T-helper 17 cell (primary cell): ENCODE results near the gene GTF3C1. TPM values are rescaled to one million over a fixed set of nuclear protein-coding genes. Genes with fewer than 3 reads are reported as not detected.

Source experiments
- ATAC-seq: fragments of 150-1000 bp; cut with Tn5 transposase; 2 replicates; pipeline ENCODE4 v1.10.0; 2021; ENCODE audit warnings: mild to moderate bottlenecking, moderate library complexity
- DNase-seq, 3 donors: peaks; one replicate each; pipeline versions ENCODE4 v3.0.0 to v3.0.0-alpha.2; 2020 to 2021
- H3K9me3 ChIP-seq: one replicate; pipeline ENCODE4 v1.7.0; 2013; ENCODE audit warnings: low read length, mild to moderate bottlenecking; ENCODE audit not compliant: control insufficient read depth, poor library complexity, severe bottlenecking
- H3K27ac Mint-ChIP-seq: one replicate; pipeline ENCODE4 v1.8.0; 2022; ENCODE audit warnings: mild to moderate bottlenecking, moderate library complexity, mixed read lengths
- H3K27me3 Mint-ChIP-seq: one replicate; pipeline ENCODE4 v1.8.0; 2022; ENCODE audit warnings: mixed read lengths
- H3K36me3 Mint-ChIP-seq: one replicate; pipeline ENCODE4 v1.8.0; 2022; ENCODE audit warnings: low read depth, mixed read lengths
- H3K4me1 Mint-ChIP-seq: one replicate; pipeline ENCODE4 v1.8.0; 2022; ENCODE audit warnings: mild to moderate bottlenecking, mixed read lengths
- H3K4me3 Mint-ChIP-seq: one replicate; pipeline ENCODE4 v1.8.0; 2022; ENCODE audit warnings: mild to moderate bottlenecking, moderate library complexity, mixed read lengths
- total RNA-seq, 4 donors: library from RNA in 2 of 4; stranded (reverse) in 2 of 4; gene quantifications; one replicate each; pipeline ENCODE4 v1.2.3 and lab custom pipeline; 2022 to 2026

GTF3C1 gene
- total RNA-seq, 2 donors from 2014 or later, result 55.3 to 55.6 TPM

GRCh38 chr16:27526180-27526579, 23.5 kb downstream of the GTF3C1 start:
- DNase-seq (no peak), ATAC-seq (no peak)
- H3K9me3 ChIP-seq, result no peaks in the 10 kb centered on the region
- Mint-ChIP-seq H3K36me3 (peaks cover 30% of the 10 kb centered on the region), H3K4me3 (no peak overlapping the region), H3K27me3 (no peaks in the 10 kb centered on the region), H3K4me1 (peaks cover 14% of the 10 kb centered on the region), H3K27ac (no peak overlapping the region)

- no peaks in the 10 kb centered on the region for H3K9me3 ChIP-seq
- Mint-ChIP-seq H3K4me1 (peaks cover 14% of the 10 kb centered on the region), H3K4me3 (peak overlapping the region; percentile 45), H3K27ac (peak overlapping the region; percentile 43), H3K27me3 (no peaks in the 10 kb centered on the region), H3K36me3 (peaks cover 23% of the 10 kb centered on the region)
- ATAC-seq (no peak), DNase-seq (no peak)
Measured at GRCh38 chr16:27522173-27522707, 27.5 kb downstream of the GTF3C1 start.

- peaks cover 12% of the 10 kb centered on the region for H3K4me1 Mint-ChIP-seq
Measured at GRCh38 chr16:27520982-27521673, 28.6 kb downstream of the GTF3C1 start.

GRCh38 chr16:27518226-27518625, 31.5 kb downstream of the GTF3C1 start:
- ATAC-seq, result no peak
- H3K9me3 ChIP-seq, result no peaks in the 10 kb centered on the region
- no peak overlapping the region for H3K4me3 Mint-ChIP-seq
- peaks cover 13% of the 10 kb centered on the region for H3K4me1 Mint-ChIP-seq
- H3K36me3 Mint-ChIP-seq, result peaks cover 18% of the 10 kb centered on the region
- H3K27me3 Mint-ChIP-seq, result no peaks in the 10 kb centered on the region
- H3K27ac Mint-ChIP-seq, result no peak overlapping the region
- no peak for DNase-seq

More at GRCh38 chr16:27520982-27521673, 28.6 kb downstream of the GTF3C1 start:
- DNase-seq (no peak), ATAC-seq (no peak)
- peaks cover 22% of the 10 kb centered on the region for H3K36me3 Mint-ChIP-seq
- H3K27me3 Mint-ChIP-seq, result no peaks in the 10 kb centered on the region
- peak overlapping the region; percentile 43 for H3K27ac Mint-ChIP-seq
- H3K9me3 ChIP-seq, result no peaks in the 10 kb centered on the region
- no peak overlapping the region for H3K4me3 Mint-ChIP-seq

GRCh38 chr16:27517664-27518063, 32.0 kb downstream of the GTF3C1 start:
- DNase-seq, result no peak
- ATAC-seq, result no peak
- H3K27ac Mint-ChIP-seq, result no peak overlapping the region
- H3K4me3 Mint-ChIP-seq, result no peak overlapping the region
- H3K36me3 Mint-ChIP-seq, result peaks cover 18% of the 10 kb centered on the region
- no peaks in the 10 kb centered on the region for H3K27me3 Mint-ChIP-seq
- H3K4me1 Mint-ChIP-seq, result peaks cover 14% of the 10 kb centered on the region
- no peaks in the 10 kb centered on the region for H3K9me3 ChIP-seq

- Mint-ChIP-seq H3K4me3 (no peak overlapping the region), H3K27ac (peak overlapping the region; percentile 39), H3K4me1 (peaks cover 12% of the 10 kb centered on the region), H3K27me3 (no peaks in the 10 kb centered on the region), H3K36me3 (peaks cover 12% of the 10 kb centered on the region)
- DNase-seq, result no peak
- no peaks in the 10 kb centered on the region for H3K9me3 ChIP-seq
- ATAC-seq, result no peak
Measured at GRCh38 chr16:27516365-27516764, 33.3 kb downstream of the GTF3C1 start.

GRCh38 chr16:27515874-27516353, 33.8 kb downstream of the GTF3C1 start:
- Mint-ChIP-seq H3K27me3 (no peaks in the 10 kb centered on the region), H3K4me1 (peaks cover 12% of the 10 kb centered on the region), H3K4me3 (no peak overlapping the region), H3K27ac (peak overlapping the region; percentile 39), H3K36me3 (peaks cover 10% of the 10 kb centered on the region)
- H3K9me3 ChIP-seq, result no peaks in the 10 kb centered on the region
- DNase-seq (peak in 1 of 3 donors; percentile 5), ATAC-seq (peak; percentile 68)

GRCh38 chr16:27514806-27515205, 34.9 kb downstream of the GTF3C1 start:
- peaks cover 10% of the 10 kb centered on the region for H3K36me3 Mint-ChIP-seq
- H3K27me3 Mint-ChIP-seq, result no peaks in the 10 kb centered on the region
- H3K4me1 Mint-ChIP-seq, result peaks cover 12% of the 10 kb centered on the region
- no peak for DNase-seq
- no peak overlapping the region for H3K4me3 Mint-ChIP-seq
- H3K27ac Mint-ChIP-seq, result no peak overlapping the region
- no peaks in the 10 kb centered on the region for H3K9me3 ChIP-seq
- no peak for ATAC-seq

- no peak overlapping the region for H3K4me3 Mint-ChIP-seq
- peaks cover 8% of the 10 kb centered on the region for H3K36me3 Mint-ChIP-seq
- DNase-seq (no peak), ATAC-seq (no peak)
- H3K27me3 Mint-ChIP-seq, result no peaks in the 10 kb centered on the region
- H3K27ac Mint-ChIP-seq, result no peak overlapping the region
- H3K4me1 Mint-ChIP-seq, result peaks cover 6% of the 10 kb centered on the region
- no peaks in the 10 kb centered on the region for H3K9me3 ChIP-seq
Measured at GRCh38 chr16:27511657-27512448, 37.9 kb downstream of the GTF3C1 start.

- no peaks in the 10 kb centered on the region for H3K27me3 Mint-ChIP-seq
- no peaks in the 10 kb centered on the region for H3K9me3 ChIP-seq
- H3K27ac Mint-ChIP-seq, result no peak overlapping the region
- peaks cover 6% of the 10 kb centered on the region for H3K4me1 Mint-ChIP-seq
- H3K36me3 Mint-ChIP-seq, result peaks cover 15% of the 10 kb centered on the region
- no peak for ATAC-seq
- no peak overlapping the region for H3K4me3 Mint-ChIP-seq
- no peak for DNase-seq
Measured at GRCh38 chr16:27508476-27508875, 41.2 kb downstream of the GTF3C1 start.

- peaks cover 18% of the 10 kb centered on the region for H3K36me3 Mint-ChIP-seq
Measured at GRCh38 chr16:27506771-27507170, 42.9 kb downstream of the GTF3C1 start.

GRCh38 chr16:27505297-27506236, 44.1 kb downstream of the GTF3C1 start:
- H3K9me3 ChIP-seq, result no peaks in the 10 kb centered on the region
- Mint-ChIP-seq H3K27ac (peak overlapping the region; percentile 60), H3K4me1 (no peaks in the 10 kb centered on the region), H3K36me3 (peaks cover 18% of the 10 kb centered on the region), H3K4me3 (no peak overlapping the region), H3K27me3 (no peaks in the 10 kb centered on the region)
- DNase-seq (no peak), ATAC-seq (no peak)

More at GRCh38 chr16:27506771-27507170, 42.9 kb downstream of the GTF3C1 start:
- H3K27ac Mint-ChIP-seq, result peak overlapping the region; percentile 60
- no peaks in the 10 kb centered on the region for H3K4me1 Mint-ChIP-seq
- H3K4me3 Mint-ChIP-seq, result no peak overlapping the region
- no peaks in the 10 kb centered on the region for H3K27me3 Mint-ChIP-seq
- DNase-seq (no peak), ATAC-seq (no peak)
- no peaks in the 10 kb centered on the region for H3K9me3 ChIP-seq
